Ovary (tissue), 9 donors: ENCODE results near the gene SON. TPM values are rescaled to one million over a fixed set of nuclear protein-coding genes. Genes with fewer than 3 reads are reported as not detected.
"Not testable (repeated sequence)": the region's sequence is repeated elsewhere in the genome, so short reads cannot be mapped to it uniquely, and the experiment has no call there.

Source experiments
- DNase-seq, 5 donors: peaks; one replicate each; pipeline ENCODE4 v3.0.0-alpha.2; 2019 to 2020
- H3K27ac ChIP-seq, 2 donors: fragments of 200-600 bp; one replicate each; pipeline versions ENCODE4 v1.5.1 to v1.8.0; 2019 to 2022
- H3K27me3 ChIP-seq: fragments of 200-600 bp; one replicate; pipeline ENCODE4 v1.8.0; 2022
- H3K36me3 ChIP-seq: fragments of 200-600 bp; sonication (generic); one replicate; pipeline ENCODE4 v1.5.1; 2019
- H3K4me1 ChIP-seq: one replicate; pipeline ENCODE4 v1.8.1; 2013; ENCODE audit warnings: mild to moderate bottlenecking, moderate library complexity; ENCODE audit not compliant: insufficient read depth
- H3K4me3 ChIP-seq: fragments of 200-600 bp; sonication (generic); one replicate; pipeline ENCODE4 v1.5.1; 2017
- H3K9me3 ChIP-seq, 2 donors: fragments of 200-600 bp in 1 of 2; sonication (generic) in 1 of 2; one replicate each; pipeline versions ENCODE4 v1.5.1 to v1.8.1; 2013 to 2019; ENCODE audit warnings: mild to moderate bottlenecking in 1 of 2, moderate library complexity in 1 of 2
- CTCF ChIP-seq, 3 donors: fragments of 450-650 bp in 2 of 3; fragments of 200-600 bp in 1 of 3; IDR thresholded peaks; one replicate each; pipeline versions ENCODE4 v1.5.1 to v1.8.0; 2016 to 2022; ENCODE audit warnings: antibody characterized with exemption in 3 of 3, mild to moderate bottlenecking in 1 of 3
- EP300 ChIP-seq: sonication (generic); formaldehyde crosslinking; IDR thresholded peaks from one replicate; pipeline ENCODE4 v1.6.1; 2017; ENCODE audit warnings: antibody characterized with exemption
- POLR2A ChIP-seq: fragments of 450-650 bp; IDR thresholded peaks from one replicate; pipeline ENCODE4 v1.6.1; 2017; ENCODE audit warnings: antibody characterized with exemption, mild to moderate bottlenecking, moderate library complexity
- WGBS, 3 donors: extraction: QIAGEN DNeasy Blood & Tissue Kit in 1 of 3; methylation state at CpG; one replicate each; pipeline versions ENCODE4 v1.1.5 to v1.1.7; 2013 to 2017; 5-methylcytosine and 5-hydroxymethylcytosine counted together
- intact Hi-C, 4 donors: fragments of 100-400 bp; cut with DNase I; formaldehyde crosslinking; loops; one replicate each; pipeline versions ENCODE4 v1.11.0 to v1.15.1; 2022 to 2023
- polyA plus RNA-seq, 2 donors: library from polyadenylated mRNA; stranded (reverse); fragments of 200-250 nt in 1 of 2; fragments of 350-450 nt in 1 of 2; fragmentation: Illumina TruSeq in 1 of 2; extraction: RNeasy Lipid Tissue Mini Kit (QIAGEN cat#74804) in 1 of 2; gene quantifications; one replicate each; pipeline ENCODE4 v1.2.3, GENCODE V29; 2013 to 2014
- total RNA-seq, 7 donors: library from RNA; depleted of rRNA in 2 of 7; stranded (reverse); fragments of >200 nt in 2 of 7; fragmentation: NEBNext Ultra II Directional in 3 of 7; extraction: Animal tissue kit (Norgen Biotek cat#: 25700) in 3 of 7; gene quantifications; one replicate each; pipeline versions ENCODE4 v1.1.0 to v1.2.4, GENCODE V29; 2016 to 2023
- donor health status: DM: no; HTN: no; CAD: no; lungs with moderate emphysema.
- donor health status: DM: no; HTN: no; CAD: no.
- donor health status: Bipolar disorder and iron deficiency.
- donor health status: DM: yes; HTN: yes; CAD: no.
- donor health status: DM: no; HTN: no; CAD: no.
- donor health status: DM: yes; HTN: yes; CAD: no.

Gene SON
- total and polyA plus RNA-seq, 9 donors: 107 to 351 (median 263) TPM

GRCh38 chr21:33569991-33570390 lies 27.2 kb downstream of the SON start:
- Histone ChIP-seq H3K36me3 (no peaks in the 10 kb centered on the region), H3K27ac (no peak overlapping the region), H3K4me3 (no peak overlapping the region), H3K4me1 (peaks cover 1% of the 10 kb centered on the region), H3K27me3 (no peaks in the 10 kb centered on the region), H3K9me3 (no peaks in the 10 kb centered on the region)
- TF ChIP-seq CTCF (IDR thresholded peaks at IDR 0.05) (no peak), POLR2A (no peak), EP300 (no peak)
- intact Hi-C loops: no loop called here
- 86 to 90% (median 89%) methylated on average over 5 of the region's 5 CpGs for WGBS, 3 donors
- no peak for DNase-seq

DNA sequence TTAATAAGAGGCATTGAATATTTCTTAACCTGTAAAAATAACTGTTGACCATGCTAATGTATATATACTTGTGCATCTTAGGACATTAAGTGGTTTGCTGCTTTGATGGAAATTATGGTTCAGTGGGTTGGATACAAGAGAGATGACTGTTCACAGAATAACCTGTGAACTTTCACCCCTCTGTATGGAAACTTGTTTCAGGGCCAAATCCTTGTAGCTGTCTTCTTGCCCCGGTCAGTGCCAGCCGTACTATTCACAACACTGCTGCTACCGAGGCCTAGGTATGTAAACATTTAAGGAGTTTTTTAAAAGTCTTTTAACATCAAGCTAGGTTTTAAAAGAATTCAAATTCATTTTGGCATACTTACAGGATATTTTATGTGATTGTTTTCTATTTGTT lies 29.5 kb downstream of the SON start:
- intact Hi-C loops: no loop called here
- TF ChIP-seq POLR2A: no peak
- TF ChIP-seq CTCF (IDR thresholded peaks at IDR 0.05): no peak
- no peak for TF ChIP-seq EP300
- Histone ChIP-seq H3K9me3 (no peaks in the 10 kb centered on the region), H3K27me3 (no peaks in the 10 kb centered on the region), H3K4me3 (no peak overlapping the region), H3K4me1 (peaks cover 1% of the 10 kb centered on the region), H3K27ac (no peak overlapping the region), H3K36me3 (no peaks in the 10 kb centered on the region)
- 8 to 17% (median 11%) methylated on average over 3 of the region's 3 CpGs for WGBS, 3 donors
- DNase-seq: no peak

- H3K9me3 ChIP-seq, H3K4me1 ChIP-seq, intact Hi-C loops, H3K36me3 ChIP-seq, H3K4me3 ChIP-seq, H3K27me3 ChIP-seq, DNase-seq, H3K27ac ChIP-seq: not testable (repeated sequence)
- WGBS, 3 donors: 10 to 39% (median 14%) methylated on average over 2 of the region's 2 CpGs
These were observed 33.9 kb downstream of the SON start for GRCh38 chr21:33576741-33577141.

GRCh38 chr21:33578214-33578613 lies 35.4 kb downstream of the SON start:
- 77 to 94% (median 83%) methylated on average over 2 of the region's 2 CpGs for WGBS, 3 donors
- Histone ChIP-seq H3K9me3 (no peaks in the 10 kb centered on the region), H3K4me3 (no peak overlapping the region), H3K36me3 (no peaks in the 10 kb centered on the region), H3K4me1 (no peaks in the 10 kb centered on the region), H3K27ac (no peak overlapping the region), H3K27me3 (no peaks in the 10 kb centered on the region)
- no peak for DNase-seq
- intact Hi-C loops: no loop called here
- TF ChIP-seq POLR2A (no peak), EP300 (no peak), CTCF (IDR thresholded peaks at IDR 0.05) (no peak)

GRCh38 chr21:33578959-33579542 lies 36.2 kb downstream of the SON start:
- H3K9me3 ChIP-seq: no peaks in the 10 kb centered on the region
- TF ChIP-seq POLR2A (no peak), CTCF (IDR thresholded peaks at IDR 0.05) (no peak), EP300 (no peak)
- no peaks in the 10 kb centered on the region for H3K4me1 ChIP-seq
- H3K36me3 ChIP-seq: no peaks in the 10 kb centered on the region
- DNase-seq: no peak
- H3K4me3 ChIP-seq: no peak overlapping the region
- H3K27ac ChIP-seq: no peak overlapping the region
- H3K27me3 ChIP-seq: no peaks in the 10 kb centered on the region
- intact Hi-C loops: no loop called here
- 85 to 86% (median 86%) methylated on average over 7 of the region's 7 CpGs for WGBS, 3 donors
